Smooth muscle cell (in vitro differentiated cells): Measurements from ENCODE around the gene ZDHHC23. TPM values are rescaled to one million over a fixed set of nuclear protein-coding genes. Genes with fewer than 3 reads are reported as not detected.

Experiments used
- DNase-seq: peaks from one replicate; lab custom pipeline; 2025; ENCODE audit not compliant: unreplicated experiment; lab: John Stamatoyannopoulos, UW
- H2AFZ ChIP-seq: fragments of 200-600 bp; sonication (generic); 2 replicates; pipeline ENCODE4 v1.6.0; 2016; ENCODE audit warnings: antibody characterized with exemption, low read depth, mild to moderate bottlenecking
- H3F3A ChIP-seq: fragments of 200-600 bp; sonication (generic); 2 replicates; pipeline ENCODE4 v1.6.0; 2017; ENCODE audit warnings: antibody characterized with exemption, low read depth
- H3K27ac ChIP-seq: fragments of 200-600 bp; sonication (generic); 2 replicates; pipeline ENCODE4 v1.5.1; 2016; ENCODE audit warnings: low read depth, mild to moderate bottlenecking
- H3K27me3 ChIP-seq: fragments of 200-600 bp; sonication (generic); 2 replicates; pipeline ENCODE4 v1.6.1; 2016; ENCODE audit warnings: low read depth, mild to moderate bottlenecking
- H3K36me3 ChIP-seq: fragments of 200-600 bp; sonication (generic); 2 replicates; pipeline ENCODE4 v1.5.1; 2016; ENCODE audit warnings: low read depth
- H3K4me1 ChIP-seq: fragments of 200-600 bp; sonication (generic); 2 replicates; pipeline ENCODE4 v1.5.1; 2016; ENCODE audit warnings: low read depth
- H3K4me2 ChIP-seq: fragments of 200-600 bp; sonication (generic); 2 replicates; pipeline ENCODE4 v1.6.0; 2016; ENCODE audit warnings: mild to moderate bottlenecking
- H3K4me3 ChIP-seq: fragments of 200-600 bp; sonication (generic); 2 replicates; pipeline ENCODE4 v1.5.1; 2016; ENCODE audit warnings: mild to moderate bottlenecking
- H3K79me2 ChIP-seq: fragments of 200-600 bp; sonication (generic); 2 replicates; pipeline ENCODE4 v1.6.0; 2016; ENCODE audit warnings: low read depth, mild to moderate bottlenecking
- H3K9ac ChIP-seq: fragments of 200-600 bp; sonication (generic); 2 replicates; pipeline ENCODE4 v1.6.0; 2016; ENCODE audit warnings: low read depth
- H3K9me3 ChIP-seq: fragments of 200-600 bp; sonication (generic); replicated peaks from 2 replicates; pipeline ENCODE4 v1.5.1; 2016; ENCODE audit warnings: low read depth
- H4K20me1 ChIP-seq: fragments of 200-600 bp; sonication (generic); 2 replicates; pipeline ENCODE4 v1.6.0; 2016; ENCODE audit warnings: low read depth
- CTCF ChIP-seq: fragments of 200-600 bp; sonication (generic); IDR thresholded peaks from 2 replicates; pipeline ENCODE4 v1.5.1; 2017; ENCODE audit warnings: borderline replicate concordance, mild to moderate bottlenecking, antibody characterized with exemption; ENCODE audit not compliant: insufficient read depth, poor library complexity, severe bottlenecking
- WGBS: methylation state at CpG from one replicate; pipeline ENCODE4 v1.1.7; 2016; ENCODE audit warnings: low lambda C conversion rate; 5-methylcytosine and 5-hydroxymethylcytosine counted together
- polyA plus RNA-seq: library from polyadenylated mRNA; unstranded; fragments of >200 nt; fragmentation: Nextera tagmentation; extraction: Ambion mirVana; gene quantifications from 2 replicates; pipeline ENCODE4 v1.2.1, GENCODE V29; 2016
- total RNA-seq: library from RNA; depleted of rRNA; stranded (reverse); fragments of >200 nt; gene quantifications from 2 replicates; pipeline ENCODE4 v1.2.3, GENCODE V29; 2014

ZDHHC23 gene
- total and polyA plus RNA-seq, 2 experiments from 2014 or later, result 0.36 TPM; not detected in 1

- no peak overlapping the region for H2AFZ ChIP-seq
- H3K9ac ChIP-seq, result no peak overlapping the region
- 98% methylated on average over 5 of the region's 5 CpGs for WGBS
Measured at GRCh38 chr3:113927556-113927955, 20.3 kb upstream of the ZDHHC23 start.

GRCh38 chr3:113946831-113947230 is 982 bp upstream of the ZDHHC23 start:
- H3F3A ChIP-seq, result peaks cover 4% of the 10 kb centered on the region
- H3K9me3 ChIP-seq, result no peaks in the 10 kb centered on the region
- H3K4me3 ChIP-seq, result peak overlapping the region; percentile 55
- no peaks in the 10 kb centered on the region for H3K36me3 ChIP-seq
- TF ChIP-seq CTCF, result no peak
- H4K20me1 ChIP-seq, result no peaks in the 10 kb centered on the region
- peaks cover 51% of the 10 kb centered on the region for H3K27me3 ChIP-seq
- peak overlapping the region; percentile 69 for H2AFZ ChIP-seq
- no peaks in the 10 kb centered on the region for H3K4me1 ChIP-seq
- no peak for DNase-seq
- WGBS, result 57% methylated on average over 7 of the region's 7 CpGs
- peak overlapping the region; percentile 83 for H3K4me2 ChIP-seq
- H3K27ac ChIP-seq, result no peak overlapping the region
- no peak overlapping the region for H3K9ac ChIP-seq
- no peaks in the 10 kb centered on the region for H3K79me2 ChIP-seq

More at GRCh38 chr3:113927556-113927955, 20.3 kb upstream of the ZDHHC23 start:
- H3K79me2 ChIP-seq, result no peaks in the 10 kb centered on the region
- no peaks in the 10 kb centered on the region for H3K36me3 ChIP-seq
- TF ChIP-seq CTCF, result no peak
- H3K27ac ChIP-seq, result no peak overlapping the region
- H3F3A ChIP-seq, result no peaks in the 10 kb centered on the region
- no peak overlapping the region for H3K4me3 ChIP-seq
- no peaks in the 10 kb centered on the region for H3K4me1 ChIP-seq
- H4K20me1 ChIP-seq, result no peaks in the 10 kb centered on the region
- no peak overlapping the region for H3K4me2 ChIP-seq
- H3K9me3 ChIP-seq, result no peaks in the 10 kb centered on the region
- no peaks in the 10 kb centered on the region for H3K27me3 ChIP-seq
- no peak for DNase-seq

- peak overlapping the region; percentile 55 for H3K4me3 ChIP-seq
- peak overlapping the region; percentile 83 for H3K4me2 ChIP-seq
- peak overlapping the region; percentile 27 for H2AFZ ChIP-seq
- no peaks in the 10 kb centered on the region for H3K4me1 ChIP-seq
- no peak overlapping the region for H3K27ac ChIP-seq
- H3K9me3 ChIP-seq, result no peaks in the 10 kb centered on the region
- peaks cover 51% of the 10 kb centered on the region for H3K27me3 ChIP-seq
- no peaks in the 10 kb centered on the region for H3K79me2 ChIP-seq
- H3K36me3 ChIP-seq, result no peaks in the 10 kb centered on the region
- no peak for TF ChIP-seq CTCF
- no peak overlapping the region for H3K9ac ChIP-seq
- WGBS, result 5% methylated on average over 54 of the region's 65 CpGs
- no peak for DNase-seq
- peaks cover 4% of the 10 kb centered on the region for H3F3A ChIP-seq
- no peaks in the 10 kb centered on the region for H4K20me1 ChIP-seq
Measured at GRCh38 chr3:113948015-113948917, 453 bp downstream of the ZDHHC23 start.

- H3K9me3 ChIP-seq, result no peaks in the 10 kb centered on the region
- H3K79me2 ChIP-seq, result no peaks in the 10 kb centered on the region
- H2AFZ ChIP-seq, result no peak overlapping the region
- H3K9ac ChIP-seq, result no peak overlapping the region
- H4K20me1 ChIP-seq, result no peaks in the 10 kb centered on the region
- no peak for TF ChIP-seq CTCF
- H3K27me3 ChIP-seq, result peaks cover 29% of the 10 kb centered on the region
- H3K4me3 ChIP-seq, result no peak overlapping the region
- no peaks in the 10 kb centered on the region for H3K36me3 ChIP-seq
- no peak overlapping the region for H3K4me2 ChIP-seq
- DNase-seq, result no peak
- H3K4me1 ChIP-seq, result no peaks in the 10 kb centered on the region
- no peak overlapping the region for H3K27ac ChIP-seq
- peaks cover 4% of the 10 kb centered on the region for H3F3A ChIP-seq
Measured at GRCh38 chr3:113952921-113953320, 5.1 kb downstream of the ZDHHC23 start.
